ENCODE data around the gene SGTB. TPM values are rescaled to one million over a fixed set of nuclear protein-coding genes. Genes with fewer than 3 reads are reported as not detected.
A peak's percentile ranks its signal among the peaks of the same experiment; 100 is the strongest.

SGTB gene
- total RNA-seq, 1 donor from 2014 or later, result 31.7 TPM

- TF ChIP-seq EZH2 (IDR thresholded peaks at IDR 0.05; ENCODE audit: insufficient read depth, low read length), result no peak
- TF ChIP-seq, protein P1, sequence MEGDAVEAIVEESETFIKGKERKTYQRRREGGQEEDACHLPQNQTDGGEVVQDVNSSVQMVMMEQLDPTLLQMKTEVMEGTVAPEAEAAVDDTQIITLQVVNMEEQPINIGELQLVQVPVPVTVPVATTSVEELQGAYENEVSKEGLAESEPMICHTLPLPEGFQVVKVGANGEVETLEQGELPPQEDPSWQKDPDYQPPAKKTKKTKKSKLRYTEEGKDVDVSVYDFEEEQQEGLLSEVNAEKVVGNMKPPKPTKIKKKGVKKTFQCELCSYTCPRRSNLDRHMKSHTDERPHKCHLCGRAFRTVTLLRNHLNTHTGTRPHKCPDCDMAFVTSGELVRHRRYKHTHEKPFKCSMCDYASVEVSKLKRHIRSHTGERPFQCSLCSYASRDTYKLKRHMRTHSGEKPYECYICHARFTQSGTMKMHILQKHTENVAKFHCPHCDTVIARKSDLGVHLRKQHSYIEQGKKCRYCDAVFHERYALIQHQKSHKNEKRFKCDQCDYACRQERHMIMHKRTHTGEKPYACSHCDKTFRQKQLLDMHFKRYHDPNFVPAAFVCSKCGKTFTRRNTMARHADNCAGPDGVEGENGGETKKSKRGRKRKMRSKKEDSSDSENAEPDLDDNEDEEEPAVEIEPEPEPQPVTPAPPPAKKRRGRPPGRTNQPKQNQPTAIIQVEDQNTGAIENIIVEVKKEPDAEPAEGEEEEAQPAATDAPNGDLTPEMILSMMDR (IDR thresholded peaks at IDR 0.05; ENCODE audit: insufficient read depth, low read depth, low read length), result peak; percentile 57
- Mint-ChIP-seq H3K4me3 (ENCODE audit: unreplicated experiment) (no peak overlapping the region), H3K9me3 (ENCODE audit: unreplicated experiment) (no peaks in the 10 kb centered on the region), H3K27me3 (ENCODE audit: low read depth, unreplicated experiment) (no peaks in the 10 kb centered on the region), H3K36me3 (ENCODE audit: low read depth, unreplicated experiment) (peaks cover 2% of the 10 kb centered on the region), H3K27ac (ENCODE audit: unreplicated experiment) (peak overlapping the region; percentile 38), H3K4me1 (ENCODE audit: low read depth, unreplicated experiment) (peaks cover 8% of the 10 kb centered on the region)
- FAIRE-seq, result peak; percentile 26
- Histone ChIP-seq H3K79me2 (ENCODE audit: insufficient read depth, low read length) (no peaks in the 10 kb centered on the region), H4K20me1 (ENCODE audit: insufficient read depth, low read length) (no peaks in the 10 kb centered on the region), H2AFZ (ENCODE audit: low read depth, low read length) (no peak overlapping the region), H3K27me3 (ENCODE audit: insufficient read depth, low read length) (no peaks in the 10 kb centered on the region), H3K27ac (ENCODE audit: low read depth, low read length) (no peak overlapping the region), H3K4me3 (ENCODE audit: insufficient read depth, low read depth, low read length) (no peak overlapping the region), H3K9ac (ENCODE audit: low read length) (no peak overlapping the region), H3K4me1 (ENCODE audit: insufficient read depth, low read length) (no peaks in the 10 kb centered on the region), H3K36me3 (ENCODE audit: insufficient read depth, low read length) (peaks cover 7% of the 10 kb centered on the region), H3K9me3 (ENCODE audit: insufficient read depth, low read depth, low read length) (no peaks in the 10 kb centered on the region), H3K4me2 (ENCODE audit: low read length) (no peak overlapping the region)
- peak; percentile 18 for DNase-seq (ENCODE audit: low read depth)
Measured at GRCh38 chr5:65663804-65664521, 57.9 kb downstream of the SGTB start.

- peaks cover 2% of the 10 kb centered on the region for H3K36me3 Mint-ChIP-seq (ENCODE audit: low read depth, unreplicated experiment)
- no peak overlapping the region for H3K4me3 Mint-ChIP-seq (ENCODE audit: unreplicated experiment)
- Histone ChIP-seq H3K36me3 (ENCODE audit: insufficient read depth, low read length) (peaks cover 6% of the 10 kb centered on the region), H3K4me3 (ENCODE audit: insufficient read depth, low read depth, low read length) (no peak overlapping the region), H3K9ac (ENCODE audit: low read length) (no peak overlapping the region), H3K4me1 (ENCODE audit: insufficient read depth, low read length) (no peaks in the 10 kb centered on the region), H2AFZ (ENCODE audit: low read depth, low read length) (no peak overlapping the region), H3K27me3 (ENCODE audit: insufficient read depth, low read length) (no peaks in the 10 kb centered on the region), H4K20me1 (ENCODE audit: insufficient read depth, low read length) (no peaks in the 10 kb centered on the region), H3K79me2 (ENCODE audit: insufficient read depth, low read length) (no peaks in the 10 kb centered on the region), H3K27ac (ENCODE audit: low read depth, low read length) (no peak overlapping the region), H3K9me3 (ENCODE audit: insufficient read depth, low read depth, low read length) (no peaks in the 10 kb centered on the region), H3K4me2 (ENCODE audit: low read length) (no peak overlapping the region)
- no peak for FAIRE-seq
- no peaks in the 10 kb centered on the region for H3K9me3 Mint-ChIP-seq (ENCODE audit: unreplicated experiment)
- no peak for DNase-seq (ENCODE audit: low read depth)
- no peaks in the 10 kb centered on the region for H3K4me1 Mint-ChIP-seq (ENCODE audit: low read depth, unreplicated experiment)
- no peak overlapping the region for H3K27ac Mint-ChIP-seq (ENCODE audit: unreplicated experiment)
- TF ChIP-seq, protein P1 (IDR thresholded peaks at IDR 0.05; ENCODE audit: insufficient read depth, low read depth, low read length), result no peak
- no peak for TF ChIP-seq EZH2 (IDR thresholded peaks at IDR 0.05; ENCODE audit: insufficient read depth, low read length)
- no peaks in the 10 kb centered on the region for H3K27me3 Mint-ChIP-seq (ENCODE audit: low read depth, unreplicated experiment)
Measured at GRCh38 chr5:65654713-65655112, 67.2 kb downstream of the SGTB start.

GRCh38 chr5:65651144-65651543, 70.8 kb downstream of the SGTB start:
- Mint-ChIP-seq H3K4me3 (ENCODE audit: unreplicated experiment) (no peak overlapping the region), H3K27me3 (ENCODE audit: low read depth, unreplicated experiment) (no peaks in the 10 kb centered on the region), H3K27ac (ENCODE audit: unreplicated experiment) (no peak overlapping the region), H3K4me1 (ENCODE audit: low read depth, unreplicated experiment) (no peaks in the 10 kb centered on the region), H3K9me3 (ENCODE audit: unreplicated experiment) (no peaks in the 10 kb centered on the region), H3K36me3 (ENCODE audit: low read depth, unreplicated experiment) (no peaks in the 10 kb centered on the region)
- Histone ChIP-seq H3K9me3 (ENCODE audit: insufficient read depth, low read depth, low read length) (no peaks in the 10 kb centered on the region), H3K4me1 (ENCODE audit: insufficient read depth, low read length) (no peaks in the 10 kb centered on the region), H3K27ac (ENCODE audit: low read depth, low read length) (no peak overlapping the region), H3K27me3 (ENCODE audit: insufficient read depth, low read length) (no peaks in the 10 kb centered on the region), H3K79me2 (ENCODE audit: insufficient read depth, low read length) (no peaks in the 10 kb centered on the region), H4K20me1 (ENCODE audit: insufficient read depth, low read length) (no peaks in the 10 kb centered on the region), H2AFZ (ENCODE audit: low read depth, low read length) (no peak overlapping the region), H3K9ac (ENCODE audit: low read length) (no peak overlapping the region), H3K4me3 (ENCODE audit: insufficient read depth, low read depth, low read length) (no peak overlapping the region), H3K4me2 (ENCODE audit: low read length) (no peak overlapping the region), H3K36me3 (ENCODE audit: insufficient read depth, low read length) (peaks cover 6% of the 10 kb centered on the region)
- DNase-seq (ENCODE audit: low read depth) (no peak), FAIRE-seq (peak; percentile 9)
- TF ChIP-seq, protein P1 (IDR thresholded peaks at IDR 0.05; ENCODE audit: insufficient read depth, low read depth, low read length), result no peak
- no peak for TF ChIP-seq EZH2 (IDR thresholded peaks at IDR 0.05; ENCODE audit: insufficient read depth, low read length)

All from astrocyte (in vitro differentiated cells and primary cell).